ENCODE measurements around the gene ZSCAN18.
"Not testable (repeated sequence)": the region's sequence is repeated elsewhere in the genome, so short reads cannot be mapped to it uniquely, and the experiment has no call there.

The ZSCAN18 gene

DNA sequence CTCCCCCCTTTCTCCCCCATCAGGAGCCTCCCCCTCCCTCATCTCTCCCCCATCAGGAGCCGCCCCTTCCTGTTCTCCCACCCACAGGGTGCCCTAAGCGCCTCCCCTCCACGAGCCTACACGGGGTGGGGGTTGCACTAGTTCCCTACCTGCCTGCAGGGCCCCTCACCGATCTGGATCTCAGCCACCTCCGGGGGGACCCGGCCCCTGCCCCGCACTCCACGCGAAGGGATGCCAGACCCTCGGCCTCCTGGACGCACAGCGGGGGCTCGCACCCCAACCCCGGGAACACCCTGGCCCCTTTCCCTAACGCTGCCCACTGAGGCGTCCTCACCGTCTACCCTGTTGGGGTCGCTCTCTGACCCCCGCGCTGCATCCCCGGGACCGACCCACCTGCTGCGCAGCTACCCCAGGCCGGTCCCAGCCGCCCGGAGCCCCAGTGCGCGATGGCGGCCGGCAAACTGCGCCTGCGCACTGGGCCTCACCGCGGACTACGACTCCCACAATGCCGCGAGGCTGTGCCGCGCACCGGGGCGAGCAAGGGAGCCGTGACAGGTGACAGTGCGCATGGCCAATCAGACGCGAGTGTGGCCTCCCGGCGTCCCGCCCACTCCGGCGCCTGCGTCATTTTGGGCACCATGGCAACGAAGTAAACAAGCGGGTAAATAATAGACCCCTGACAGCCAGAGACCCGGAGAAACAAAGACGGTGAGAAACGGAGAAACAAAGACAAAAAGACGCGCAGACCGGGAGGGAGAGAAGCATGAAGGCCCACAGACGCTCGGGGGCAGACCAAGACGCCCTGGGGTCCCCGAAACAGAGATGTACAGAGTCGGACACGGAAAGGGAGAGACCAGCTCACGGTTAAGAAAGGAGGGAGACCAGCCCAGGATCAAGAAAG lies at the start of gene ZSCAN18:
Gene ZSCAN18, minus strand, starts transcription at position 451 of the 901 bp plus-strand sequence. CDS start 7,964 bp downstream, outside the sequence.
- FAIRE-seq (no peak), DNase-seq (ENCODE audit: low spot score) (peak; percentile 81)

DNA sequence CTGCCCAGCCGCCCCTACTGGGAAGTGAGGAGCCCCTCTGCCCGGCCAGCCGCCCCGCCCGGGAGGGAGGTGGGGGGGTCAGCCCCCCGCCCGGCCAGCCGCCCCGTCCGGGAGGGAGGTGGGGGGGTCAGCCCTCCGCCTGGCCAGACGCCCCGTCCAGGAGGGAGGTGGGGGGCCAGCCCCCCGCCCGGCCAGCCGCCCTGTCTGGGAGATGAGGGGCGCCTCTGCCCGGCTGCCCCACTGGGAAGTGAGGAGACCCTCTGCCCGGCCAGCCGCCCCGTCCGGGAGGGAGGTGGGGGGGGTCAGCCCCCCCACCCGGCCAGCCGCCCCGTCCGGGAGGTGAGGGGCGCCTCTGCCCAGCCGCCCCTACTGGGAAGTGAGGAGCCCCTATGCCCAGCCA lies 49.4 kb upstream of the ZSCAN18 start:
- FAIRE-seq; DNase-seq (ENCODE audit: low spot score): not testable (repeated sequence)

GRCh38 chr19:58145849-58146248 lies 47.8 kb upstream of the ZSCAN18 start:
- FAIRE-seq (no peak), DNase-seq (ENCODE audit: low spot score) (no peak)

GRCh38 chr19:58134244-58134643 lies 36.2 kb upstream of the ZSCAN18 start:
- DNase-seq (ENCODE audit: low spot score) (no peak), FAIRE-seq (no peak)

DNA sequence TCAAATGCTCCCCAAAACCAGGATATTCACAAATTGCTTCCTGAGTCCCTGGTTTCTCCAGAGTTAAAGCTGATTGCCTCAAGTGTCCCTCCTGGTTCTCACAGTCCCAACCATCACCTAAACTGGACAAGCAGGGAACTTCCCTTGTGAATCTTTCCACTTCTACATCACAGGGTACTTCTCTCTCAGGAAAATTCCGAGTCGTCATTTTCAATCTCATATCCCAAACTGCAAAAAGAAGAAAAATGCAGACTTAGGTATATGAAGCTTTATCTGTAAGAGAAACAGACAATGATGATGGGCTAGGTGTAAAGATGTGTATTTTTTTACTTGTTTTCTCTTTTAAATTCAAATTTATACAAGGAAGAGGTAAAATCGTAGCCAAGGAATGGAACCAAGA lies 31.3 kb upstream of the ZSCAN18 start:
- no peak for DNase-seq (ENCODE audit: low spot score)
- no peak for FAIRE-seq

DNA sequence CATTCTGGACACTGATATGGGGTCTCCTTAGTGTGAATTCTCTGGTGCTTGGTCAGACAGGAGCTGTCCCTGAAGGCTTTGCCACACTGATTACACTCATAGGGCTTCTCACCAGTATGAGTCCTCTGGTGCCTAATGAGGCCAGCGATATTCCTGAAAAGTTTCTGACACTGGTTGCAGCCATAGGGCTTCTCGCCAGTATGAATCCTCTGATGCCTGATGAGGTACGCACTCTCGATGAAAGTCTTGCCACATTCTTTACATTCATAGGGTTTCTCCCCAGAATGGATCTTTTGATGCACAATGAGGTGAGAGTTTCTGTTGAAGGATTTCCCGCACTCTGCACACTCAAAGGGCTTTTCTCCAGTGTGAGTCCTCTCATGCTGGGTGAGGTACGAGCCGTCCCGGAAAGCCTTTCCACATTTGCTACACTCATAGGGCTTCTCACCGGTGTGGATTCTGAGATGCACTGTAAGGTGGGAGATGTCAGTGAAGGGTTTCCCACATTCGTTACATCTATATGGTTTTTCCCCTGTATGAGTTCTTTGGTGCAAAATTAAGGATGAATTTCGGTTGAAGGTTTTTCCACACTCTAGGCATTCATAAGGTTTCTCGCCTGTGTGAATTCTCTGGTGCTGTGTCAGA lies 30.1 kb upstream of the ZSCAN18 start:
- DNase-seq (ENCODE audit: low spot score) (no peak), FAIRE-seq (no peak)

DNA sequence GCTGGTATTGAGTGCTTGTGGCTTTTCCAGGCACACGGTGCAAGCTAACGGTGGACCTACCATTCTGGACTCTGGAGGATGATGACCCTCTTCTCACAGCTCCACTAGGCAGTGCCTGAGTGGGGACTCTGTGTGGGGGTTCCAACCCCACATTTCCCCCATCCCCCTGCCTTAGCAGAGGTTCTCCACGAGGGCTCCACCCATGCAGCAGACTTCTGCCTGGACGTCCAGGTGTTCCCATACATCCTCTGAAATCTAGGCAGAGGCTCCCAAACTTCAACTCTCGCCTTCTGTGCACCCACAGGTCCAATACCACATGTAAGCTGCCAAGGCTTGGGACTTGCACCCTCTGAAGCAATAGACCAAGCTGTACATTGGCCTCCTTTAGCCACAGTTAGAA lies 25.3 kb upstream of the ZSCAN18 start:
- DNase-seq (ENCODE audit: low spot score) (no peak), FAIRE-seq (no peak)

DNA sequence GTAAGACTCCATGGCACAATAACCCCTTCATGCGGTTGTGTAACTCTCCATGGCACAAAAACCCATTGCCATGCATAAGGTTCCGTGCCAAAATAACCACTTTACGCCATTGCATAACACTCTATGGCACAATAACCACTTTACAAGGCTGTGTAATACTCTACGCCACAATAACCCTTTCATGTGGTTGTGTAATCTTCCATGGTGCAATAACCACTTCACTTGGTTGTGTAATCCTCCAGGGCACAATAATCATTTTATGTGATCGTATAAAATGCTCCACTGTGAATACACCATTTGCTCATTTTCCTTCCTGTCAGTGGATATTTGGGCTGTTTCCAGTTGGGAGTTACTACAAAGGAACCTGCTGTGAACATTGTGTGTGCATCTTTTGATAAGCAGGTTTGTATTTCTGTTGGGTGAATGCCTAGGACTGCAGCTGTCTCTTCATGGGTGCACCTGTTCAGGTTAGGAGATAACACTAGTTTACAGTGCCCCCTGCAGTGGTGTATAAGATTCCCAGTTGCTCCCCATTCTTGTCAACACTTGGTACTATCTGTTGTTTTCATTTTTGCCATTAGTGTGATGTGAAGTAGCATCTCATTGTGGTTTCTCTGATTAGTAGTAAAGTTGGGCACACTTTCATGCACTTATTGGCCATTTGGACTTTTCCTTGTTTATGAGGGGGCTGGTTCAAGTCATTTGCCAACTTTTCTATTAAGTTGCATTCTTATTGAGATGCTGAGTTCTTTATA lies 21.1 kb upstream of the ZSCAN18 start:
- DNase-seq (ENCODE audit: low spot score) = no peak
- FAIRE-seq = no peak

DNA sequence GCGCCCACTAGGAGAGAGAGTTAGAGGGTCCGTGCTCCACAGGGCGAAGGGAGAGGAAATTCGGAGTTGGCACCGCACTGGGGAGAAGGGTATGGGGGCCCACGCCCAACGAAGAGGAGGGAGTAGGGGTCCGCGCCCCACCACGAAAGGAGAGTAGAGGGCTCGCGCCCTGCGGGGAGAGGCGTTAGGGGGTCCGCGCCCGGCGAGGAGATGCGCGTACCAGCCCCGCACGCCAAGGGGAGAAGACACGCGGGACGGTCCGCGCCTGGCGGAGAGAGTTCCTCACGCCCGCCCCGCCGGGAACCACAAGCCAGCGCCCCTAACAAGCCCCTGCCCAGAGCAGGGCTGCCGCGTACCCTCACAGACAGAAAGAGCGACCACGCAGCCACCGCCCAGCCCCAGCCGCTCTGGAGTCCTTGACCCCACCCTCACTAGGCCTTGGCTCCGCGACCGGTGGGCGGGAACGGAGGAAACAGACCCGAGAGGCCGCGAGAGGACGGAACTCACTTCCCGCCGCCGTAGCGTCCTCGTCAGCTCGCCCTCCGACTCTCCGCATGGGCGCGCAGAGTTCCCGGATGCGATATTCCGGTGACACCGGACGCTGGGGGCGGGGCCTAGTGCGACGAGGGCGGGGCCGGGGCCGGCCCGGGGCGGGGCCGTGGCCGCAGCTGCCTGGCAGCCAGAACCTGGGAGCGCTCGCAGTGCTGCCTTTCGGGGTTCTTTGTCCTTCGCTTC lies 20.0 kb upstream of the ZSCAN18 start:
- FAIRE-seq (no peak), DNase-seq (ENCODE audit: low spot score) (no peak)

DNA sequence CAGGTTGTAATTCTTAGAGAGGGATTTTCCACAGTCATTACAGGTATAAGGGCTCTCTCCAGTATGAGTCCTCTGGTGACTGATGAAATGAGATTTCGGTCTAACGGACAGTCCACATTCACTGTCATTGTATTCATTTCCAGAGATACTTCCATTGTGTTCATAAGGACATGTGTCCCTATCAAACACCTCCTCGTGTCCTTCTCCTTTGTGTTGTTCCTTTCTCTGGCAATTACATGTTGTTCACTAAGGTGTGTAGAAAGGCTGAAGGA lies 10.5 kb upstream of the ZSCAN18 start:
- no peak for FAIRE-seq
- DNase-seq (ENCODE audit: low spot score) = no peak

- FAIRE-seq = no peak
- DNase-seq (ENCODE audit: low spot score) = no peak
Observed at GRCh38 chr19:58107778-58108545, 9.9 kb upstream of the ZSCAN18 start.

DNA sequence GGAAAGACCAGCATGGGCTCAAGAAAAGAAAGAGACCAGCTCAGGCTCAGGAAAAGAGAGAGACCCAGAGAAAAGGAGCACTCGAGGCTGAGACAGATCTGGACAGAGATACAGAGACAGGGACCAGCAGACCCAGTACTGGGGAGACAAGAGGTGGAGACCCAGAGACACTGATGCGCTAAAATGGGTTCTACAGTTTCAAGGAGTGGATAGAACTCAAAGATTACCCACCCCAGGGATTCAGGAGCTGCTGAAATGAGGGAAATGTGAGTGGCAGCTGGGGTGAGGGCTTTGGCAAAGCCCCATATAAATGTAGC lies 609 bp upstream of the ZSCAN18 start:
- DNase-seq (ENCODE audit: low spot score) (no peak), FAIRE-seq (no peak)

DNA sequence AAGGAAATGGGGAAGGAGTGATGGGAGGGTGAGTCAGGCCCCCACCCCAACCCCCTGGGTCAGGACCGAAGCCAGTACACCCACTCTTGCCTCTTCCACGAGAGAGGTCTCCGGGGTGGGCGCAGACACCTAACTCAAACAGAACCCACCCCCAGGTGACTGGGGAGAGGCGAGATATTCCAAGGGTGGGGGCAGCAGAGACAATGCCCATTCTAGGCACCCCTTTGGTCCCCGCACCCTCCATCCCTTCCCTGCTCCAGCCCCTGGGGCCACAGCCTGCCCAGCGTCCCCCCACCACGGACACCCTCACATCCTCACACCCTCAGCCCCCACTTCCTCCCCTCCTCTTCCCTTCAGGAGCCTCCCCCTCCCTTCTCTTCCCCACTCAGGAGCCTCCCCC lies 682 bp downstream of the ZSCAN18 start:
- FAIRE-seq (no peak), DNase-seq (ENCODE audit: low spot score) (no peak)

- FAIRE-seq (no peak), DNase-seq (ENCODE audit: low spot score) (no peak)
Observed at GRCh38 chr19:58096884-58097283, 1.1 kb downstream of the ZSCAN18 start.

DNA sequence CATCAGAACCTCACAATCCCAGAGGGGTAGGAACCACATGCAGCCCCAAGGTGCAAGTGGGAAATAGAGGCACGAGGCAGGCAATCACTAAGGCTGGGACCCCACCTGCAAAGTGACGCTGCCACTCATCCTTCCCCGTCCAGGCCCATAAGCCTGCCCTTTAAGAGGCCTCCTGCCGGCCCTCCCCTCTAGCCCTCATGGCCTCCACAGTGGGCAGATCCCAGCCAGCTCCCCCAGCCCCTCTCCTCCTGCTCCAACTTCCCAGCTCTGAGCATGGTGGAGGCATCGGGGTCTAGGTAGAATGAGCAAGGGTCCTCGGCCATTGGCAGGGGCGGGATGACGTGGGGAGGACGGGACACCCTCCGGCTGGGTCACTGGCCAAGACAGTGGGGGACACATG lies 2.7 kb downstream of the ZSCAN18 start:
- FAIRE-seq (no peak), DNase-seq (ENCODE audit: low spot score) (no peak)

DNA sequence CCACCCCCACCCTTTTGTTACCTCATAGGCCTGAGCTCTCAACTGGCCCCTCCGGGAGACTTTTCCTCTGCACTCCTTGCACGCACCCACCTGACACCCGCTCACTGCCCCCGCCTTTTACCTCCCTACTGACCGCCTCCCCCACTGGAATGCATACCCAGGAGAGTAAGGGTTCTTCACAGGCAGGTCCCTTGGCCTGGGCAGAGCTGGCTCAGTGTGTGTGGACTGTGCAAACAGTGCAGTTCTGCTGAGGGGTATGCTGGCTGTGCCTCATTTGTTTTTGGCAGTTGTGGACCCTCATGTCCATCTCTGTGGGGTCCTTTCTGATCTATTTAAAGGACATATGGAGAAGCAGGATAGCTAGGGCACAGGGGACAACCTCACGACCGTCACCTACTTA lies 5.0 kb downstream of the ZSCAN18 start:
- DNase-seq (ENCODE audit: low spot score) (no peak), FAIRE-seq (no peak)

DNA sequence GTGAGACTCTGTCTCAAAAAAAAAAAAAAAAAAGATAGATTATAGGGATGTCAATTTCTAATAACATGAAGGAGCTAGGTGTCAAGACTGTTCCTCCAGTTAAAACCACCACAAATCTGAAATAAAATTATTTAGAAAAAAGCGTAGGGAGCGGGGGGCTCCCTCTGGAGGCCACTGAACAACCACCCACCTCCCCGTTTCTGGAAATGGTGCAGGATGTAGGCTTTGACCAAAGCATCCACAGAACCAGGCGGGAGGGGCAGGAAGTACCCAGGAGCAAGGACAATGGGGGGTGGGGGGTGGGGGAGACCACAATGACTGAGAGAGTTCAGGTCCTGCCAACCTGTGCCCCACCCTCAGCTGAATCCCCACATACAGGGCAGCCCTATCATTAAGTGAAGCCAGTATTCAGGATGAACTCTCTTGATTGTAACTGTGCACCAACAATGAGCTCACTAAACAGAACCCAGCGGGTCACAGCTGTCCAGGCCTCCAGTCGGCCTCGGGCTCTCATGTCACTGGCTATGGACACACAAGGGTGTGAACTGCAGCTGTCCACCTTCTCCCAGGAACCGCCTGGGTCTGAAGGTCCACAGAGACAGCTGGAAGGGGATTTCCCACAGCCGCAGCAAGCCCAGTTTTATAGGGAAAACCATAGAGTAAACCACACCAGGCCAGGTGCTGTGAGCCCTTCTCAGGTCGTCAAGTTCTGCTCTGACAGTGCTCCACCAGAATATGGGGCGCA lies 6.6 kb downstream of the ZSCAN18 start:
- DNase-seq (ENCODE audit: low spot score) (no peak), FAIRE-seq (no peak)

DNA sequence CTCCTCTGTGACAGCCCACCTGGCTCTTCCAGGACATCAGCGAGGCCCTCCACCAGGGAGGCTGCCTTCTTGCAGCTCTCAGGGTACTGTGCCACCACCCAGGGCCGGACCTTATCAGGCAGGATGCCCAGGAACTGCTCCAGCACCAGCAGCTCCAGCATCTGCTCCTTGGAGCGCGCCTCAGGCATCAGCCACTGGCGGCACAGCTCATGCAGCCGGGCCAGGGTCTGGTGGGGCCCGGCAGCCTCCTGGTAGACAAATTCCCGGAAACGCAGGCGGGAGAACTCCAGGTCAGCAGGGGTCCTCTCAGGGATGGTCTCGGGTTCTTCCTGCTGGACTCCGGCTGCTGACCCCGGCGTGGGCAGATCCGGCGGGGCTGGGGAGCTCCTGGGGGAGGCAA lies 8.2 kb downstream of the ZSCAN18 start:
- FAIRE-seq (no peak), DNase-seq (ENCODE audit: low spot score) (no peak)

GRCh38 chr19:58088521-58089052 lies 9.4 kb downstream of the ZSCAN18 start:
- DNase-seq (ENCODE audit: low spot score) (no peak), FAIRE-seq (no peak)

Measured in RCC 7860 (cell line).